Left ventricle myocardium superior (tissue), 1 donor: ENCODE measurements around the gene CDH13. TPM values are rescaled to one million over a fixed set of nuclear protein-coding genes. Genes with fewer than 3 reads are reported as not detected.
A peak's percentile ranks its signal among the peaks of the same experiment; 100 is the strongest.

Experiments
- ATAC-seq: fragments of 200-7000 bp; cut with Tn5 transposase; one replicate; pipeline ENCODE4 v1.9.1; 2020; ENCODE audit warnings: mild to moderate bottlenecking, moderate library complexity
- DNase-seq: peaks from one replicate; pipeline ENCODE4 v3.0.0-alpha.2; 2020
- intact Hi-C: fragments of 100-400 bp; cut with micrococcal nuclease; formaldehyde crosslinking; loops from one replicate; pipeline ENCODE4 v1.11.0; 2022
- total RNA-seq: library from RNA; stranded (reverse); fragmentation: NEBNext Ultra II Directional; extraction: Animal tissue kit (Norgen Biotek cat#: 25700); gene quantifications from one replicate; pipeline ENCODE4 v1.2.1, GENCODE V29; 2021
- donor health status: DM: no; HTN: yes; CAD: no; lungs with severe emphysema.

The CDH13 gene
- total RNA-seq, 1 donor from 2014 or later: 167 TPM

DNA sequence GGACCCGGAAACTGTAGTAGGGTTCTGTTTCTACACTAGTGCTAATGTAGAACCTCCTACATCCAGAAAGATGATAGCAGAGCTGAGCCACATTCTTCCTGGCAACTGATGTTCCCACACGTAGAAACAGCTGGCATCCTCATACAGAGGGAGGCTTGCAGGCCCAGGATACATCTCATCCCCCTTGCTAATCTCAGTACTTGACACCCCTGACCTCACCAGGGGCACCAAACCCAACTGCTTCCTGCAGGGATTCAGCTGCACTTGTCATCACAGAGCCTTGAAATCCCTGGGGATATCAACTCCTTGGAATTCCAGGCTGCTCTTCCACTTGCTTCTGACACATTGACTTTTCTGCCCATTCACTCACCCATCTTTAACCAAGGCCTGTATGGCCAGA is 1105.8 kb downstream of the CDH13 start:
- no peak for DNase-seq
- ATAC-seq: no peak
- intact Hi-C loops: no loop called here

DNA sequence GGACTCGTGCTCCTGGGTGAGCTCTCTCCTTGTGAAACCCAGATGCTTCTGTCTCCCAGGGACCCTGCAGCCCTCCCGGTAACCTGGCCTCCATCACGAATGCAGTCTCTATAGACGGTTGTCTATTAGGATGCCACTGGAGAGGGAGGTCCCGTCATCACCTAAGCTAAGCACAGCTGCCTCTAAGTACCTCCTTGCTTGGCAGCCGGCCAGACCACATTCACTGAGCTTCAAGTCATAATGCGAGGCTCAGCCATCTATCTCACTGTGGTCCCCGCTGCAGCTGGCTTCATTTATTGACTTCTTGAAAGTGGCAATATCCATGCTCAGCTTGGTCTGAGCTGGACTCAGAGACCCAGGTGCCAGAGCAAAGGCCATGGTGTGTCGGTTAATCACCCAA is 1106.5 kb downstream of the CDH13 start:
- DNase-seq: peak; percentile 46

DNA sequence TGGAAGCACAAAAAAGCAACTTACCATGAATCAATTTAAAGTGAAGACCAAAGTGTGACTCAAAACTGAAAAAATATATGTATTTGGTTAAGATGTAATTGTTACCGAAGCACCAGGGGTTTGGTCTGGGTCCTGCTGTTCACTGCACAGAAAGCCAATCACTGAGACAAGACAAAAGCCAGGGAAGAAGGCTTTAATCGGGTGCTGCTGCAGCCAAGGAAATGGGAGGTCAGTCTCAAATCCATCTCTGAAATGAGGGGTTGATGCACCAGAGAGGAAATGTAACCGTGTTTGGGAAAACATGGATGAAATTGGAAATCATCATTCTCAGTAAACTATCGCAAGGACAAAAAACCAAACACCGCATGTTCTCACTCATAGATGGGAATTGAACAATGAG is 1107.4 kb downstream of the CDH13 start:
- intact Hi-C loops: no loop called here
- DNase-seq (no peak), ATAC-seq (no peak)

More for the DNA sequence above, 1106.5 kb downstream of the CDH13 start:
- intact Hi-C loops: no loop called here
- peak; percentile 41 for ATAC-seq

DNA sequence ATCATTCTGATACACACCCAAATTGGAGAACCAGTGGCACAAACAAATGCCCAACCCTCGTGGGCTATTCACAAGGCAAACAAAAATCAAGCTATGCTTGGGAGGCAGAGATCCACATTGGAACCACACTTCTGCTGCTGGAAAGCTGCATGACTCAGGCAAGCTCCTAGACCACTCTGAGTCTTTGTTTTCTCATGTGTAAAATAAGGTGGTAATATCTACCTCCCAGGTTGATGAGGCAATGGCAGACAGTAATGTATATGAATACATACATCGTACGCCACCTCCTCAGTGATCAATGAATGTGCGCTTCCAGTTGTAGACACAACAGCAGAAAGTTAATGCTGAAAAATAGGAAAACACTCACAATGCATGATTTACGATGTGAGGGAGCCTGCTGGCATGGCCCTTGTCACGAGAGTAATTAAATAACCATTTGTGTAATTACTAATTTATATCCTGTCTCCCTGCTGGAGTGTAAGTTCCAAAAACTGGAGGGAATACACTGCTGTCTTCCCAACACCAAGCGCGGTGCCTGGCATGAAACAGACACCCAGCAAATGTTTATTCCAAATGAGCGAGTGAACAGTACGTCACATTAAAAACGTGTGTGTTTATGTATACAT is 1111.1 kb downstream of the CDH13 start:
- ATAC-seq (no peak), DNase-seq (no peak)
- intact Hi-C loops: no loop called here

DNA sequence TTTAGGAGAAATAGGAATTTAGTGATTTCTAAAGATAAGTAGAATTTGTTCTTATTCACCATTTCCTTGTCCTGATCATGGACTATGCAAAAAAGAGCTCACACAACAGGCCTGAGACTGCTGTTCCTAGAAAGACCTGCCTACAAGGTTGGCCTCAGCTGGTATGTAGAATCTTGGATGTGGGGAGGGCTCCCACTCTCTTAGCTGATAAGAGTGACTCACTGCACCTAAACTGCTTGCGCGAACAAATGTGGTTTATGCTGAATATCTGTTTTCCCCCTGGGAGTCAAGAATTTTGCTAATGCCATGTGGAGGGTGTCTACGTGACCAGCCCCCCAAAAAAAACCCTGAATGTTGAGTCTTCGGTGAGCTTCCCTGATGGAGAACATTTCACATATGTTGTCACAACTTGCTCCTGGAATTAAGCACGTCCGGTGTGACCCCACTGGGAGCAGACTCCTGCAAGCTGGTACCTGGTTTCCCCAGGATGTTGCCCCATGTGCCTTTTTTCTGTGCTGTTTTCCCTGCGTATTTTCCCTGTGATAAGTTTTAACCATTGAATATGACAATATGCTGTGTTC is 1112.2 kb downstream of the CDH13 start:
- intact Hi-C loops: no loop called here
- ATAC-seq (no peak), DNase-seq (no peak)

DNA sequence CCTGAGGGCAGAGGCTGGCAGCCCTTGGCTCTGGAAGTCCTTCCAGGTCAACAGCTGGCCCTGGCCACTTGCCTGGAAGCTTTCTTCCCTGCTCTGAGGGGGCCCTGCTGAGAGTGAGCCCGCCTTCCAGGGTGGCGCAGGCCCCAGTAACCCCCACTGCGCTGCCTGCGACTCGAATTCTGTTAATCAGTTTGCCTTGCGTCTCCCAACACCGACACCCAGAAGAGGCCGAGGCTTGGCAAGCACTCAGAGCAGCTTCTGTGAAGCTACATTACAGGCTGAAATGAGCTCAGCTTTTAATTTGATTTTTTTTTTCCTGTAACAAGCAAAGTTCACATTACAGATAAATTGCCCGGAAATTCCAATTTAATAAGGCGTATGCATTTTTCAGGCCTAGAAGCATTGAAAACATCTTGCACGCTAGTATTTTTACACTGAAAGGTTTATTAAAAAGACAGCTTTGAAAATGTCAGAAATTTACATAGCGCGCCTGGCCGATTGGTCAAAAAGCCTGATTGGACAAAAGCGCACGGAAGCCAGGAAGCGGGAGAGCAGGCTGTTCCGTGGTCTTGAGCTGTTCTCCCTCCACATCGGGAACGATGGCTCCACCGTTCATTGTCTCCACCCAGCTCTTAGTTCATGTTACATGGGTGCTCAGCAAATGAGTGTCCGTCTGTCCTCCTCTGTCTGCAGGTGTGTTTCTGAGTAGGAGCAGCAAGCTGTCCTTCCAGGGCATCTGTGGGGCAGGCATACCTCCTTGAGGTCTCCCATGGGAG is 1115.5 kb downstream of the CDH13 start:
- intact Hi-C loops: no loop called here
- ATAC-seq: no peak
- no peak for DNase-seq

DNA sequence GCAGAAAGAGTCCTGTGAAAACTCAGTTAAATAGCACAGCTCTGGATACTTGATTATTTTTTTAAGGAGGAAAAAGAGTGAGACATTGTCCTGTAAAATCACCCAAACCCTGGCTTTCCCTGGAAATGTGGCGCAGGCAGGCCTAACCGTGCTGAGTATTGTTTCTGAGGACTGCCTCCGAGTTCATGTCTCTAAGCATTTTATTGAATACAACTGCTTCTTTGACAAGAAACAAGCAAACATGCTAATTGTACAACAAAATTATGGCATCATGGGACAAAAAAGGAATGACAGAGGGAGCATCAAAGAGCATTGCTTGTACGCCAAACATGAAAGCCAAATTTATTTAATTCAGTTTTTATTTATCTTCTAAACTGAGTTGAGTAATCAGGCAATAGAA is 1116.5 kb downstream of the CDH13 start:
- no peak for DNase-seq
- no peak for ATAC-seq
- intact Hi-C loops: no loop called here

DNA sequence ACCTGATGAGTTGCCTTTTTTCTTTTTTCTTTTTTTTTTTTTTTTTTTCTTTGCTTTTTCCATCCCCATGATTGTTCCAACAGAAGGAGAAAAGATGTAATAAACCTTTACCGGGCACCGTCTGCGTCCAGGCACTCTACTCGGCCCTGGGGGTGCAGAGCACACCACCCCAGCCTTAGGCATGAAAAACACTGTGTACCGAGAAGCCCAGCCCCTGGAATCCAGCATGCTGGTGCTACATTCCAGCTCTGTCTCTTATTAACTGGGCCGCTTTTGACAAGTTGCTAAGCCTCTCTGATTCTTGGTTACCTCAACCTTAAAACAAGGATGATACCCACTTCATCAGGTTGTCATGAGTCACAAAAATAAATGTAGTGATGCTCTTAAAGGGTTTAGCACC is 1117.0 kb downstream of the CDH13 start:
- no peak for ATAC-seq
- intact Hi-C loops: no loop called here
- DNase-seq: no peak

DNA sequence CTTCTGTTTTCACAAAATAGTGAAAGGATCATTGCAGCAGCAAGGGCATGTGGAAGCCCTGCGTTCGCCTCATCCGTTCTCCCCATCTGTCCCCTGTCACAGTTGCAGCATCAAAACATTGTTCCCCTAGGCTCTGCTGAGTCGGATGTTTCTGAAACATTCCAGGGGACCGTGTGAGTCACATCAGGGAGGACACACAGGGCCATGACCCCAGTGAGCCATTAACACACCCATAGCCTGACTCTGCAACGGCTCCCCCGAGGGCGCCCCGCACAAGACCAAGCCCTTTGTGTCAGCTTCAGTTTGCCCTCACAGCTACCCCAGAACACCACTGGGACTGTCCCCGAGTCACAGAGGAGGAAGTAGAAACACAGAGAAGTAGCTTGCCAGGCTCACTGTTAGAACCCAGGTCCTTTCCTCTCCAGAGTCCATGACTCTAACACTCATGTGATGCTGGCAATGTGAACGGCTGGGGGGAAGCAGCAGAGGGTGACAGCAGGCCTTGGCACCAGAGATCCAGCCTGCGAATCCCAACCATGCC is 1117.7 kb downstream of the CDH13 start:
- peak; percentile 40 for DNase-seq
- intact Hi-C loops: no loop called here
- ATAC-seq: peak; percentile 87

DNA sequence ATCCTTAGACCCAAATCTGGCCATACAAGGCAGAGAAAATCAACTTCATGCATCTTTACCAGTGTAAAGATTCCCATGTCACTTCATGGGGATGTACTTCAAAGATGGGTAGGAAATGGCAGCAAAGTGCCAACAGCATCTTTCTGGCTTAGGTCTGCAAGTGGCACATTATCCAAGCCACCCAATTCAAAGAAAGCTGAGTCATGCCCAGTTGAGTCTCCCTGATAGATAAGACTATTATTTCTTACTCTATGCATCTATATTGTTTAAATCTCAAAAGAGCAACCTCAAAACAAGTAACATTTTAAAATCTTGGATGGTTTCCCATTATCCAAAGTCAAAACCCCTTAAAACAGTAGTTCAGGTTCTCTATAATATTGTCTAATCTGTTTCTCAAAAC is 1119.8 kb downstream of the CDH13 start:
- ATAC-seq (no peak), DNase-seq (no peak)
- intact Hi-C loops: no loop called here

DNA sequence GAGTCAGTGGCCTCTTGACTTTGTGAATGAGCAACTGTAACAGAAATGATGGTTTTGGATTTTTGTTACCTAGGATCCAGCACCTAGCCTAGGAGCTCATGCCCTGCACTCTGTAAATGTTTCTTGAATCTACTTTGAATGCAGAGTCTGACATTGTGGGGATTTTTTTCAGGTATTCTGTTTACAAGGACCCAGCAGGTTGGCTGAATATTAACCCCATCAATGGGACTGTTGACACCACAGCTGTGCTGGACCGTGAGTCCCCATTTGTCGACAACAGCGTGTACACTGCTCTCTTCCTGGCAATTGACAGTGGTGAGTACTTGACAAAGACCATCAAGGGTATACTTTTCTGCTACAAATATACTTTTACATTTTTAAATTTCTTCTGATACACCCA is 1121.2 kb downstream of the CDH13 start:
- ATAC-seq: no peak
- intact Hi-C loops: no loop called here
- DNase-seq: no peak

DNA sequence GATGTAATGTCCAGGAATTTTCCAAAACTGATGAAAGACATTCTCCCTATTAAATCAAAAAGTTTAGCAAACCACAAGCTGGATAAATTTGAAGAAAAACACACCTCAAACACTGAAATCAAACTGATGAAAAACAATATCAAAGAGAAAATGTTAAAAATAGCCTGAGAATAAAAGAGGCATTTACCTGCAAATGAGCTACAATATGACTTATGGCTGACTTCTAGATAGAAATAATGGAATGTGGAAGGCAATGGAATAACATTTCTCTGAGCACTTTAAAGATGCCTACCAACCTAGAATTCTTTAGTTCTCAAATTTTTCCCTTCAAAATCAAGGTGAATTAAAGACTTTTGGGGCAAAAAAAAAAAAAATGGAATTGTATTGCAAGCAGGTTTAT is 1128.6 kb downstream of the CDH13 start:
- DNase-seq (no peak), ATAC-seq (no peak)
- intact Hi-C loops: no loop called here

DNA sequence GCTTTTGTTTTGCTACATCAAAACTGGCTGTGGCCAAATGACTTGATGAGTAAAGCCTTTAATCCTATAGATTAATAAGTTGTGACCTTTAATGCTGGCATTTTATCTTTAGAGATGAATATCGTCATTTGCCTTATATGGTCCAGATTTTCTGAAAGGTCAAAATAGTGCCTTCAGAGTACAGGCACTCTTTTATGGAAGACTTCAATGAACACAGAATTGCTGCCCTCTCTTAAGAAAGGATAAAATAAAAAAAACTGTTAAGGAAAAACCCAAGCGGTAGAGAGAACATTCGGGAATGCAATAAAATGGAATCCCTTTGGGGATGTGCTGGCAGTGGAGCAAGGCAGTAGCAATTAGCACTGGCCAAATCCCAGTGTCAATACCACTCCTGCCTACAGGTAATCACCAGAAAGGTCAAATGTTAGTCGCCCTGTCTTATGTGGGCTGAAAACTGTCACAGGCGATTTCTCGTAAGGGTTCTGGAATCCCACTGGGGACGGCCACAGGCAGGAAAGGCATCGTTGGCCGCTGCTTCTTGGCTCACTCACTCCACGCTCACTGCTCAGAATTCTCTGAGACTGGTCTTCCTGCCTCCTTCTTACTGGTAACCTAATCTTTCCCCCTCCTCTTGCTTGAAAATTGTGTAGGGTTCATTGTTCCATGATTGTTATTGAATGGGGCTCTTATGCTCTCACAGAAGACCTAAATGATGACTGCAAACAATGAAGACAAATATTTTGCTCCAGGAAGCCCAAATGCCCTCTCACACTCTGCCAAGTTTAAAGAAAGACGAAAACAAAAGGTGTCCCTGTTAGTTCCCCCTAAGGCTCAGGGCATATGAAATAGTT is 1135.6 kb downstream of the CDH13 start:
- intact Hi-C loops: no loop called here
- ATAC-seq: no peak
- DNase-seq: no peak

DNA sequence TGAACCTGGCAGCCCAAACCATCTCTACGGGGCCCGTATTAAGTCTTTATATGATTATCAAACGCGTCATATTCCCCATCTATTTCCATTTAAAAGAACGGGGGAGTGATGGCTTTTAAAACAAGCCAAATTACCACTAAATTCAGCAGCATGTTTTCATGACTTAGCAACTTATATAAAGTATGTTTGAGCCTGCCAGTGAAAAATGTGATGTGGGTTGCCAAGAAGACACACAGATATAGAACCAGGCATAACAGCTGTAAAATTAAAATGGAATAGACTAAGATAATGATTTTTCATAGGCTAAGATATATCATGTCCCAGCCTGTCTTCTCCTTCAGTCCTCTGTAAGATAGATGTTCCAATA is 1136.2 kb downstream of the CDH13 start:
- intact Hi-C loops: no loop called here
- ATAC-seq: no peak
- DNase-seq: no peak

DNA sequence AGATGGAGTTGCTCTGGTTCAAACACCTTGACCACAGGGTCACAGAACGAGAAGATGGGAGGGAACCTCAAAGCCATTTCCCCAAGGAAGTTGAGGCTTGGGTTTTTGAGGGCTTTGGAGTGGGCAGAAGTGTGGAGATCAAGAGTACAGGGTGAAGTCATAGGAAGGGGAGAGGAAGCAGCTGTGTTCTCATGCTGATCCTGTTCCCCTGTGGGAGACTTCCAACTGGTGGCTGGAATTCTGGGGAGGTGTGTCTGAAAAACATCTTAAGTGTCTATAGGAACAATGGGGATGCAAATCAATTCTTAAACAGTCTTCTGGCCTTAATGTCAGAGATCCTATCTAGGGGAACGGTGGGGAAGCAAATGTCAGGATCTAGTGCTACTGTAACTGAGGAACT is 1142.2 kb downstream of the CDH13 start:
- ATAC-seq (peak; percentile 47), DNase-seq (no peak)
- intact Hi-C loops: no loop called here

DNA sequence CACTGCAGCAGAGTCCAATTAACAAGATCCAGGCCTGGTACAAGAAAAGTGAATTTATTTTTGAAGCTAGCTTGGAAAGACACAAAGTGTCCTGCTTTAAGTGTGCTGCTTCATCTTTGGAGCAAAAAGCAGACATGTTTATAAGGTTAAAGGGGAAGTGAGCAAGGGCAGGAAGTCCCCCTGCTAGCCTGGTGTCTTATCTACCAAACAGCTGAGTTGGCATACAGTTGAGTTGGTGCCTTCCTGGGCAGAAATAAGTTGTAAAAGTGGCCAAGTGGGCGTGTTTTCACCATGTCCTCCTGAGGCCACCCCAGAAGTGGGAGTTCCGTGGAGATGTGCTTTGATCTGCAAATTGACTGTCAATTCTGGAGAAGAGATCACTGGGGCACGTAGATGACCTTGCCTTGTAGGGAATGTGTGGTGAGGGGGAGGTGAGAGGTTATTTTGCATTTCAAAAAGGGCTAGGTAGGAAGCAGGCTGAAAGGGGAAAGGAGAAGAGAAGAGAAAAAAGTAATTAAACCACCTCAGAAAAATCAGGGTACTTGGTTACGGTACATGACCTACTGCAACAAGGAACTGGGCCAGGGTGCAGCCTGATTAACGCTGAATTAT is 1142.7 kb downstream of the CDH13 start:
- DNase-seq (no peak), ATAC-seq (peak; percentile 39)
- intact Hi-C loops: no loop called here

DNA sequence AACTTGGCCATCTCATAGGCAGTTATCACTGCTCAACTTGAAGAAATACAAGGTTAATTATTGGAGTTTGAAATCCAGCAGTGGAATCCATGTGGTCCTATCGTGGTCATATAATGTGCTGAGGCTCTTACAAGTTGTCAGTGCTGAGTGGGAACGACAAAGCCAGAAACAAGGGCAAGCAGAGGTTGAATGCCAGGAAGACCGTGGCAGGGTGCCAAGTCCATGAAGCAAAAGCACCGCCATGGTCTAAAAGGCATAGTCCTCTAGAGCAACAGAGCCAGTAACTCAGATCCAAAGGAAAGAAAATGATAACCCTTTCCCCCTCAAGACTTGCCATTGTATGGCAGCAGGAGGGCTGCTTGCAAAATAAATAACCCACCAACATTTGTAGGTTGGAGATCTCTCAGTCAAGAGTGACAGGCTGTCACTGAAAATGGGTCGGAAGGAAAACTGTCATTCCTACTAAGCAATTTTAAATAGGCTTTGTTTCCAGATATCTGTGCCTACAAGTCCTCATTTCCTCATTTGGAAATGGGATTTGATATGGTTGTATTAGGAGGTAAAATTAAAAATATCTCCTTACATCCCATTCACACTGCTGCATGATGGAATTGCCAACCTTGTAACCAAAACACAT is 1144.7 kb downstream of the CDH13 start:
- intact Hi-C loops: no loop called here
- DNase-seq (peak; percentile 84), ATAC-seq (peak; percentile 91)

DNA sequence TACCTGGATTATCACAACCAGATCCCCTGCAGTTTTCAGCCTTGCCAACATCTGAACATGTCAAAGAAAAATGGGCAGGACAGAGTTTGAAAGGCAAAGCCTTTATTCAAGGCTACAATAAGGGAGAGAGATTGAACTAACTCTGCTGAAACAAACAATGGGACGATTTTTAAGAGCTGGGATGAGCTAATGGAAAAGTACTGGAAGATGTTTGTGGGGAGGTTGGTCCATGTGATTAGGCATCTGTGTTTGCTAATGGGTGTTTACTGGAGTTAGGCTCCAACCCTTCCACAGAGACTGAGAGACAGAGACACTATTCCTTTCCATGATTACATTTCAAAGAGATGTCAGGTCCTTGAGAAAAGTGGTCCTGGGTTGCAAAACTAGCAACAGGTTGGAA is 1146.0 kb downstream of the CDH13 start:
- no peak for DNase-seq
- intact Hi-C loops: no loop called here
- ATAC-seq: no peak

DNA sequence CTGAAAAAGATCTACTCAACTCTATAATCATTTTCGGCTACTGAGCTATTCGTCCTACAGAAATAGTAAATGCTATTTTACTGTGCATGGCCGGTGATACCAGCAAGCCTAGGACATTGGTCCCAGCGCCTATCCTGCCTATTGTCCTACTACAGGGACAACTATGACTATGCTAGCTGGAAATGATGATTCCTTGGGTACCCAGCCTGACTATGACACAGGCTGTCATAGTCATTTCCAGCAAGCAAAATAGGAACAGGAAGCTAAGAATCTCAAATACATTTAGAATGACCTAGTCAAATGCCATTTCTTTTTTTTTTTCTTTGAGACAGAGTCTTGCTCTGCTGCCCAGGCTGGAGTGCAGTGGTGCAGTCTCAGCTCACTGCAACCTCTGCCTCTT is 1147.3 kb downstream of the CDH13 start:
- DNase-seq (no peak), ATAC-seq (no peak)
- intact Hi-C loops: no loop called here
